Mesothelial cell of epicardium (in vitro differentiated cells): Measurements from ENCODE around the gene BRINP1. TPM values are rescaled to one million over a fixed set of nuclear protein-coding genes. Genes with fewer than 3 reads are reported as not detected.

Source experiments
- DNase-seq, 2 experiments: peaks; one replicate each; pipeline ENCODE4 v3.0.0; 2021; ENCODE audit warnings: low spot score in 2 of 2; ENCODE audit not compliant: unreplicated experiment in 2 of 2
- H3K27ac Mint-ChIP-seq: 2 replicates; pipeline ENCODE4 v1.8.0; 2021; ENCODE audit warnings: mixed read lengths
- H3K27me3 Mint-ChIP-seq: 2 replicates; pipeline ENCODE4 v1.8.0; 2021; ENCODE audit warnings: low read depth, mixed read lengths
- H3K36me3 Mint-ChIP-seq: 2 replicates; pipeline ENCODE4 v1.8.0; 2021; ENCODE audit warnings: mixed read lengths
- H3K4me1 Mint-ChIP-seq: 2 replicates; pipeline ENCODE4 v1.8.0; 2021; ENCODE audit warnings: mixed read lengths
- H3K4me3 Mint-ChIP-seq: 2 replicates; pipeline ENCODE4 v1.8.0; 2021; ENCODE audit warnings: mild to moderate bottlenecking, moderate library complexity, mixed read lengths
- H3K9me3 Mint-ChIP-seq: 2 replicates; pipeline ENCODE4 v1.8.0; 2021; ENCODE audit warnings: mixed read lengths
- total RNA-seq: library from RNA; stranded (reverse); gene quantifications from 3 replicates; pipeline ENCODE4 v1.2.1, GENCODE V29; 2021
- TF ChIP-seq, protein P1 (sequence below): fragments of 200-600 bp; sonication (generic); IDR thresholded peaks from one replicate; pipeline ENCODE4 v1.5.0; 2021; ENCODE audit warnings: antibody characterized with exemption; ENCODE audit not compliant: unreplicated experiment

Gene BRINP1
- total RNA-seq, 1 donor from 2014 or later: 13.2 TPM

DNA sequence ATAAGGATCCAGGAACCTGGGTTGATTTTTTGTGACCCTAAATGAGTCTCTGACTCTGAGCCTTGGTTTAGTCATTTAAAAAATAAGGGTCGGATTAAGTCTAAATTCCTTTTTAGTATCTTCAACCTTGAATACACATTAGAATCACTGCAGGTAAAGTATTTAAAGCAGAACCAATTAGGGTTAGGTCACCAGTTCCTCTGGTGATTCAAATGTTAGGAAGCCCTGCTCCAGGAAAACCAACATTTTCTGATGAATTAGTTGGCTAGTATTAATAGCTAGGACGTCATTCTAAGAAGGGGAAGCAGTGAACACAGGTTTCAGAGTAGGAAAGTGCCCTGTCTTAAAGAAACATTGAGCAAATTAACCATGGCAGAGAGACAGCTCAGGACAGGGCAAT, 31.4 kb upstream of the BRINP1 start:
- TF ChIP-seq, protein P1, sequence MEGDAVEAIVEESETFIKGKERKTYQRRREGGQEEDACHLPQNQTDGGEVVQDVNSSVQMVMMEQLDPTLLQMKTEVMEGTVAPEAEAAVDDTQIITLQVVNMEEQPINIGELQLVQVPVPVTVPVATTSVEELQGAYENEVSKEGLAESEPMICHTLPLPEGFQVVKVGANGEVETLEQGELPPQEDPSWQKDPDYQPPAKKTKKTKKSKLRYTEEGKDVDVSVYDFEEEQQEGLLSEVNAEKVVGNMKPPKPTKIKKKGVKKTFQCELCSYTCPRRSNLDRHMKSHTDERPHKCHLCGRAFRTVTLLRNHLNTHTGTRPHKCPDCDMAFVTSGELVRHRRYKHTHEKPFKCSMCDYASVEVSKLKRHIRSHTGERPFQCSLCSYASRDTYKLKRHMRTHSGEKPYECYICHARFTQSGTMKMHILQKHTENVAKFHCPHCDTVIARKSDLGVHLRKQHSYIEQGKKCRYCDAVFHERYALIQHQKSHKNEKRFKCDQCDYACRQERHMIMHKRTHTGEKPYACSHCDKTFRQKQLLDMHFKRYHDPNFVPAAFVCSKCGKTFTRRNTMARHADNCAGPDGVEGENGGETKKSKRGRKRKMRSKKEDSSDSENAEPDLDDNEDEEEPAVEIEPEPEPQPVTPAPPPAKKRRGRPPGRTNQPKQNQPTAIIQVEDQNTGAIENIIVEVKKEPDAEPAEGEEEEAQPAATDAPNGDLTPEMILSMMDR: no peak
- Mint-ChIP-seq H3K36me3 (no peaks in the 10 kb centered on the region), H3K4me3 (no peak overlapping the region), H3K27ac (no peak overlapping the region), H3K4me1 (peaks cover 5% of the 10 kb centered on the region), H3K27me3 (peaks cover 3% of the 10 kb centered on the region), H3K9me3 (no peaks in the 10 kb centered on the region)
- DNase-seq: no peak

DNA sequence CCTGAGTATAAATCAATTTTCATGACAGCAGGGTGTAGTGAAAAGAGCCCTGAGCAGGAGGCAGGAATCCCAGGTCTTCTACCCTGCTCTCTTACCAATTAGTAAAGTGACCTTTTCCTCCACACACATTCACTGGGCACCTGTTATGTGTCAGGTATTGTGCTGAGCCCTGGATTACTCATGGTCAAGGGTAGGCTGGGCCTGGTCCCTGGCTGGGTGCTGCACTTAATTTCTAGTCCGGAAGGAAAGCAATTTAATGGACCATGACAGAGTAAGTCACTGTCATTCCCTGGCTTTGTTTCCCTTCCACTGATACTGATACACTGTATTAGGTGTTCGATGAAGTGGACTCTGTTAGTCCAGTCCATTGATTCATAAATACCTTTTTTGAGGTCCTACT, 29.1 kb upstream of the BRINP1 start:
- Mint-ChIP-seq H3K9me3 (no peaks in the 10 kb centered on the region), H3K36me3 (no peaks in the 10 kb centered on the region), H3K27me3 (peaks cover 3% of the 10 kb centered on the region), H3K4me3 (no peak overlapping the region), H3K27ac (no peak overlapping the region), H3K4me1 (peaks cover 12% of the 10 kb centered on the region)
- no peak for DNase-seq
- TF ChIP-seq, protein P1: no peak

DNA sequence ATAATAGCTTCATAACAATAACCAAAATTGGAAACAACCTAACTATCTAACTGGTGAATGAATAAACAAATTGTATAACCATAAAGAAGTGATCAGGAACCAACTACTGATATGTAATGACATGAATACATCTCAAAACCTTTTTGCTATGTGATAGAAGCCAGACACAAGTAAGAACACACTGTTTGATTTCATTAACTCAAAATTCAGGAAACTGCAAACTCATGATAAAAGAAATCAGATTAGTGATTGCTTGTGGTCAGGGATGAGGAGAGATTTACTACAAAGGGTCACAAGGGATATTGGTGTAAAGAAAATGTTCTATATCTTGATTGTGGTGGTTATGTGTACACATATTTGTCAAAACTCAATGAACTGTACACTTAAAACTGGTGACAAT, 22.6 kb upstream of the BRINP1 start:
- TF ChIP-seq, protein P1: no peak
- Mint-ChIP-seq H3K27ac (no peak overlapping the region), H3K4me1 (peaks cover 11% of the 10 kb centered on the region), H3K36me3 (no peaks in the 10 kb centered on the region), H3K27me3 (peaks cover 3% of the 10 kb centered on the region), H3K4me3 (no peak overlapping the region), H3K9me3 (peaks cover 6% of the 10 kb centered on the region)
- no peak for DNase-seq

DNA sequence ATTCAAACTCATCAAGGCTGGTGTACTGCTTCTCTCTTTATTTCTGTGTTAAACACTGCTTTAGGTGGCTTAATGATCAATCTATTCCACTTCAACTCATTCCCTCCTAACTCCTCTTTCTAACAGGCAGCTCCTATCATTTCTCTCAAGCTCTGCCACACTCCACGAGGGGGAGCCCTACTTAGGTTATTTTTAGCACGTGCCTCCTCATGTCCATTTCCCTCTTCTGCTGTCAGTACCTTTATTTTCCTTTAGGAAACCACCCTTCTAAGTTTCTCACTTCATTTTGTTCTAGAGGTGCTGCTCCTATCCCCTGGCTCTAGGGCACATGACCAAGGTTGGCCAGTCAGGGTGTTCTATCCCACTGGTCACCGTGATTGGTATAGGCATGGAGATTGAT, 6.7 kb upstream of the BRINP1 start:
- TF ChIP-seq, protein P1: peak; percentile 38
- no peak overlapping the region for H3K4me3 Mint-ChIP-seq
- H3K9me3 Mint-ChIP-seq: no peaks in the 10 kb centered on the region
- DNase-seq: no peak
- peaks cover 60% of the 10 kb centered on the region for H3K27me3 Mint-ChIP-seq
- no peaks in the 10 kb centered on the region for H3K36me3 Mint-ChIP-seq
- no peak overlapping the region for H3K27ac Mint-ChIP-seq
- no peaks in the 10 kb centered on the region for H3K4me1 Mint-ChIP-seq

DNA sequence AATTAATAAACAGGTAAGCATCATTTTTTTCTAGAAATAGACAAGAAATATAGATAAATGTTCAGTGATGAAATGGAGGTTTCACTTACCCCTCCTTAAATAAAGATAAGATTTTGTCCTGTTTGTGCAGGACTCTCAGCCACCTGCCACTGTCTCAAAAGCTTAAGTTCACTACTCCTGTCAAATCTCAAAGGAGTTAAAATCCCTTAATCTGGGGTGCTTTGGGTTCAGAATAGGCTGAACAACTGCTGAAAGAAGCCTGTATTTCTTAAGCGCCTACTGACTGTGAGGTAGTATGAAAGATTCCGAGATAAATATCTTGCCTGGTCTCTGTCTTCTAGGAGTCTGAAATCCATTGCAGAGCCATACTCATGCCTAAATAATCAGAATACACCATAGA, 3.7 kb upstream of the BRINP1 start:
- H3K4me1 Mint-ChIP-seq: peaks cover 12% of the 10 kb centered on the region

More for the DNA sequence above, 3.7 kb upstream of the BRINP1 start:
- Mint-ChIP-seq H3K27me3 (peaks cover 80% of the 10 kb centered on the region), H3K4me3 (no peak overlapping the region), H3K27ac (no peak overlapping the region), H3K9me3 (no peaks in the 10 kb centered on the region), H3K36me3 (no peaks in the 10 kb centered on the region)
- DNase-seq: no peak
- TF ChIP-seq, protein P1: no peak
